ENCODE data around the gene OR2C1.

OR2C1 gene

DNA sequence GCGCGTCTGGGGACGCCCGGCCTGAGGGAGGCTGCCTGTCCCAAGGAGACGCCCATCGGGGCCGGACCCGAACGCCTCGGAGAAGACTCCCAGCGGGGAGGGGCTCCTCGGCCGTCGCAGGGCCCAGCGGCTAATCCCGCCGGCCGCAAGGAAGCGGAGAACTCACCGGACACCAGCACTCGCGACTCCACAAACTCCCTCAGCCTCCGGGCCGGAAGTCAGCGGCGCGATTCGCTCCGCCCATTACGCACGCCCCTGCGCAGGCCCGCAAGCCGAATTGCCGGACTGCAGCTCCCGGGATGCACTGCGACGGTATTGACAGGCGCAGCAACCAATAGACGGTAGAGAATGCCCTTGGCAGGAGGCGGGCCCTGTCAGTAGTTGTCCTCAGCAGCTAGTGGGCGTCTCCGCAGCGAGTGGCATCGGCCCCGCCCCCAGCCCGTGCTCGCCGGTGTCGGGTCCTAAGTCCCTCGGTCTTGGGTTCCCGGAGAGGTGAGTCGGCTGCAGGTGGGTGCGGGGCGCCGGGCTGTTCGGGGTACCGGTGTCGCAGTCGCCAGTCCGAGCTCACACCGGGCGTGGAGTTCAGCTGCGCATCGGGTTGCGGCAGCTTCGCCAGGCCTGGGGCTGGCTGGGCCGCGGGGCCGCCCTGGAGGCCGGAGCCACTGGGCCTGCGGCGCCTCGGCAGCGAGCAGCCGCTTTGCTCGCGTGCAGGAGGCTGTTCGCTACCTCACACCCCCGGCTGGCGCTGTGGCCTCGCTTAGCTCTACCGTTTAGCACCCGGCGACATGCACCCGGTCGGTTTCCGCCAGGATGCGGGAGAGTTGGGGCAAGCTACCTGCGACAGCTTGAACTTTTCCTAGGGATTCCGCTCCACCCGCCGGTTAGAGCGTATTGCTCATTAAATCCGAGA lies 45.3 kb downstream of the OR2C1 start, which contains the start of the genes ZNF174 and ZSCAN32:
TSS of gene ZNF174 (plus strand) at position 437 of the 910 bp plus-strand sequence. CDS start 790 bp downstream, outside the sequence.
TSS of gene ZSCAN32 (minus strand) at position 226 of the 910 bp plus-strand sequence. CDS start 3,447 bp downstream, outside the sequence.
- peak; percentile 96 for DNase-seq

DNA sequence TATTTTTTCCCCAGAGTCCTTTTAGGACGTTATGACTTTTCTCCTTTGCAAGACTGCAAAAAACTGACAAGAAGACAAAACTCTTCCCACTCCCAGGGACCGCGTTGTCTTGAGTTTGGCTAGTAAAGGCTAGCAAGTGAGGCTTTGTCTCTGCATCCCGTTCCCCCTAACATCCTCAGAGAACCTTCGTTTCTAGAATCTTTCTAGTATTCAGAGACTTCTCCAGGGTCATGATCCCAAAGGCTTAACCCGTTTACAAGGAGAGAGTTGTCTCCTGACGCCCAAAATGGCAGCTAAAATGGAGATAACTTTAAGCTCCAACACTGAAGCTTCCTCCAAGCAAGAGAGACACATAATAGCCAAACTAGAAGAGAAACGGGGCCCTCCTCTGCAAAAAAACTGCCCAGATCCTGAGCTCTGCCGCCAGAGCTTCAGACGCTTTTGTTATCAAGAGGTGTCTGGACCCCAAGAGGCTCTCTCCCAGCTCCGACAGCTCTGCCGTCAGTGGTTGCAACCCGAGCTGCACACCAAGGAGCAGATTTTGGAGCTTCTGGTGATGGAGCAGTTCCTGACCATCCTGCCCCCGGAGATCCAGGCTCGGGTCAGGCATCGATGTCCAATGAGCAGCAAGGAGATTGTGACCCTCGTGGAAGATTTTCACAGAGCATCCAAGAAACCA lies 46.2 kb downstream of the OR2C1 start:
- DNase-seq = no peak
